ENCODE results near the gene ARID1B.

Gene ARID1B

GRCh38 chr6:157168471-157168870 is 391.3 kb downstream of the ARID1B start:
- no peak overlapping the region for H3K27ac ChIP-seq
- TF ChIP-seq CTCF (conservative IDR thresholded peaks at IDR 0.05) (no peak), ZFX (IDR thresholded peaks at IDR 0.05) (no peak)

- TF ChIP-seq ZFX (IDR thresholded peaks at IDR 0.05): no peak
- no peak overlapping the region for H3K27ac ChIP-seq
These were observed 392.0 kb downstream of the ARID1B start for GRCh38 chr6:157169226-157169625.

- no peak for TF ChIP-seq CTCF (conservative IDR thresholded peaks at IDR 0.05)
- TF ChIP-seq ZFX (IDR thresholded peaks at IDR 0.05): no peak
- H3K27ac ChIP-seq: no peak overlapping the region
These were observed 392.5 kb downstream of the ARID1B start for GRCh38 chr6:157169656-157170055.

GRCh38 chr6:157170535-157170934 is 393.4 kb downstream of the ARID1B start:
- no peak overlapping the region for H3K27ac ChIP-seq
- TF ChIP-seq ZFX (IDR thresholded peaks at IDR 0.05) (no peak), CTCF (conservative IDR thresholded peaks at IDR 0.05) (no peak)

- TF ChIP-seq ZFX (IDR thresholded peaks at IDR 0.05): no peak
- TF ChIP-seq CTCF (conservative IDR thresholded peaks at IDR 0.05): no peak
- H3K27ac ChIP-seq: no peak overlapping the region
These were observed 394.6 kb downstream of the ARID1B start for GRCh38 chr6:157171801-157172200.

GRCh38 chr6:157172231-157172701 is 395.1 kb downstream of the ARID1B start:
- H3K27ac ChIP-seq: no peak overlapping the region
- TF ChIP-seq CTCF (conservative IDR thresholded peaks at IDR 0.05): no peak
- no peak for TF ChIP-seq ZFX (IDR thresholded peaks at IDR 0.05)

- no peak for TF ChIP-seq ZFX (IDR thresholded peaks at IDR 0.05)
- TF ChIP-seq CTCF (conservative IDR thresholded peaks at IDR 0.05): no peak
- H3K27ac ChIP-seq: no peak overlapping the region
These were observed 395.8 kb downstream of the ARID1B start for GRCh38 chr6:157172830-157173536.

- TF ChIP-seq CTCF (conservative IDR thresholded peaks at IDR 0.05) (no peak), ZFX (IDR thresholded peaks at IDR 0.05) (no peak)
- no peak overlapping the region for H3K27ac ChIP-seq
These were observed 396.6 kb downstream of the ARID1B start for GRCh38 chr6:157173776-157174175.
